Measurements from ENCODE around the gene CCDC34. TPM values are rescaled to one million over a fixed set of nuclear protein-coding genes. Genes with fewer than 3 reads are reported as not detected.
"Not testable (repeated sequence)": the region's sequence is repeated elsewhere in the genome, so short reads cannot be mapped to it uniquely, and the experiment has no call there.

The CCDC34 gene
- total RNA-seq, 1 donor = 3.5 TPM

GRCh38 chr11:27348340-27348873 lies 14.6 kb downstream of the CCDC34 start:
- peak; percentile 23 for DNase-seq (ENCODE audit: low read depth)
- no peak overlapping the region for H3K4me3 ChIP-seq (ENCODE audit: low read depth, low read length)
- TF ChIP-seq CTCF (IDR thresholded peaks at IDR 0.05; ENCODE audit: insufficient read depth, low read depth, low read length) = no peak

DNA sequence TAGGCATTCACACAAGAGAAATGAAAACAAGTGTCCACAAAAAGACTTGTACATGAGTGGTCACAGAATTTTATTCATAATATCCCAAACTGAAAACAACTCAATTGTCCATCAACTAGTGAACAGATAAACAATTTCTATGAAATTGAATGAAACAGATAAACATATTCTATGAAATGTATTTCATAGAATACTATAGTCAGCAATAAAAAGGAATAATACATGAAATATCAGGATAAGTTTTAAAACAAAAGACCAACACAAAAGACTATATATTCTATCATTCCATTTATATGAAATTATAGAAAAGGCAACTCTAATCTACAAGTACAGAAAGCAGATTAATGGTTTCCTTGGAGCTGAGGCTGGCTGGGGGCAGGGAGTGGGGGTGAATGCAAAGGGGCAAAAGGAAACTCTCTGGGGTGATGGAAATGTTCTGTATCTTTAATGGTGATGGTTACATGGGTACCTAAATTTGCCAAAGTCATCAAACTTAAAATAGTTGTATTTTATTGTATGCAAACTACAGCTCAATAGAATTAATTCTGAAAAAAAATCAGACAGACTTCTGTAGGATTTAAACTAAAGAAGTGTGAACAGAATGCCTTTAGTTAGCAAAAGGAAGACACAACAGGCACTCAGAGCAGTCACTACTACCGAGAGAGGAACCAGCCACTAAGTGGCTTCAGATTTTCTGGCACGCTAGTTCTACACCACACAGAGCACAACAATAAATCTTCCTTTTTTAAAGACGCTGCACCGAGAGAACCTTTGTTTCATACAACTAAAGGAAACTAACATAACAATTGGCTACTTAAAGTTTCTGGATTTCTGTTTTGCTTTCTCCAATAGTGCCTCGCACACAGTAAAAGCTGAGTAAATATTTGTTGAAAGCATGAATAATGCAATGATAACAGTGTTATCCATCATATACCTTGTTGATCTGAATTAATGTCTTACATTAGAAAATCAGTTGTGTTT lies 15.4 kb downstream of the CCDC34 start:
- DNase-seq (ENCODE audit: low read depth) = no peak
- H3K4me3 ChIP-seq (ENCODE audit: low read depth, low read length) = no peak overlapping the region
- no peak for TF ChIP-seq CTCF (IDR thresholded peaks at IDR 0.05; ENCODE audit: insufficient read depth, low read depth, low read length)

GRCh38 chr11:27339941-27340340 lies 23.1 kb downstream of the CCDC34 start:
- TF ChIP-seq CTCF (IDR thresholded peaks at IDR 0.05; ENCODE audit: insufficient read depth, low read depth, low read length) = no peak
- no peak overlapping the region for H3K4me3 ChIP-seq (ENCODE audit: low read depth, low read length)
- no peak for DNase-seq (ENCODE audit: low read depth)

DNA sequence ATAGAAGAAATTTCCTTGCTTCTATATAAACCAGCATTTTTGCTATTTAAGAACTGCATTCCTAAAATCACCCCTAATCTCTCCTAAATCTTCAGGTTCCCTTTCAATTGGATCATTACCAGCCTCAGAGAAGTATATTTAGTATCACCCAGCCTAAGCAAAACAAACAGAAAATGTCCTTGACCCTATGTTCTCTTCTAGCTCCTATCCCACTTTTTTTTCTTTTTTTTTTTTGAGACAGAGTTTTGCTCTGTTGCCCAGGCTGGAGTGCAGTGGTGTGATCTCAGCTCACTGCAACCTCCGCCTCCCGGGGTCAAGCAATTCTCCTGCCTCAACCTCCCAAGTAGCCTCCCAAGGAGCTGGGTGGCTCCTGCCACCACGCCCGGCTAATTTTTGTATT lies 28.3 kb downstream of the CCDC34 start:
- DNase-seq (ENCODE audit: low read depth); H3K4me3 ChIP-seq (ENCODE audit: low read depth, low read length): not testable (repeated sequence)

- DNase-seq (ENCODE audit: low read depth) = peak; percentile 49
- H3K4me3 ChIP-seq (ENCODE audit: low read depth, low read length) = no peak overlapping the region
- TF ChIP-seq CTCF (IDR thresholded peaks at IDR 0.05; ENCODE audit: insufficient read depth, low read depth, low read length) = no peak
Measured at GRCh38 chr11:27331981-27332380, 31.0 kb downstream of the CCDC34 start.

- no peak for DNase-seq (ENCODE audit: low read depth)
- H3K4me3 ChIP-seq (ENCODE audit: low read depth, low read length) = no peak overlapping the region
- TF ChIP-seq CTCF (IDR thresholded peaks at IDR 0.05; ENCODE audit: insufficient read depth, low read depth, low read length) = no peak
Measured at GRCh38 chr11:27330633-27331270, 32.3 kb downstream of the CCDC34 start.
